Measurements from ENCODE around the gene GPSM1.
A peak's percentile ranks its signal among the peaks of the same experiment; 100 is the strongest.
"Not testable (repeated sequence)": the region's sequence is repeated elsewhere in the genome, so short reads cannot be mapped to it uniquely, and the experiment has no call there.

Gene GPSM1

DNA sequence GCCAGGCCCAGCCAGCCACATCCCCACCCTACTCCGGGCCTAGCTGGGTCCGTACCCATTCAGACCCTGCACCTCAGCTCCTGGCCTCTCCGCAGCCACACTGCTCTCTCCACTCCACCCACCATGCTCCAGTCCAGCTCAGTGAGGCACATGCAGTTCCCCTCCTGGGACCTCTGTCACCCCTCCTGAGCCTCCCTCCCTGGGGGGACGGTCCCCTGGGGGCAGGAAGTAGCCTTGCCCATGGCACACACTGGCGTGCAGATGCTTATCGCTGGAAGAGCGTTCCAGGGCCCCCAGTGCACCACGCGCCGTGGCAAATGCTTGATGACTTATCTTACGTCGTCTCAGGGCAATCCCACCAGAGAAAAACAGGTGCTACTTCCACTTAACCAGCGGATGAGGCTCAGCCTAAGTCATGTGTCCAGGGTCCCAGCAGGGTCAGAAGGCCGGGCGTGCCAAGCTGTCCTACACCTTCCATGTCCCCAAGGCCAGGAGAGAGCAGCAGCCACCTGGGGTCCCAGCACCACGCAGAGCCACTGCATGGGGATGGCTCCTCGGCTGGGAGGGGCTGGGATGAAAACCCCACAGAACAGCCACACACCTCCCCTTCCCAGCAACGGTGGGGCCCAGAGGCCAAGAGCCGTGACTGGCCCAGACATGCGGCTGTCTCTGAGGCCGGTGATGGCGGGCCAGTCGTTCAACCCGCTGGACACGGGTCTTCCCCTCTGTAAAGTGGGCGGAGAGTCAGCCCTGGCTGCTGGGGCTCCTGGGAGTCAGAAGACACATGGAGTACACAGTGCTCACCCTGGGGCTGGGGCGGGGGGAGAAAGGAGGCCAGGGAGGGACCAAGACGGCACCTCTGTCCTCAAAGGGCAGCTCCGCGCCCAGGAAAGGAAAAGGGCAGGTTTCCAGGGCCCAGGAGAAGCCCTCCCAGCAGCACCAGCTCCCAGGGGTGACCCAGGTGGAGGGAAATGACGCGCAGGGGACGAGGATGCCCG lies 20.8 kb upstream of the GPSM1 start:
- peak; percentile 16 for DNase-seq

DNA sequence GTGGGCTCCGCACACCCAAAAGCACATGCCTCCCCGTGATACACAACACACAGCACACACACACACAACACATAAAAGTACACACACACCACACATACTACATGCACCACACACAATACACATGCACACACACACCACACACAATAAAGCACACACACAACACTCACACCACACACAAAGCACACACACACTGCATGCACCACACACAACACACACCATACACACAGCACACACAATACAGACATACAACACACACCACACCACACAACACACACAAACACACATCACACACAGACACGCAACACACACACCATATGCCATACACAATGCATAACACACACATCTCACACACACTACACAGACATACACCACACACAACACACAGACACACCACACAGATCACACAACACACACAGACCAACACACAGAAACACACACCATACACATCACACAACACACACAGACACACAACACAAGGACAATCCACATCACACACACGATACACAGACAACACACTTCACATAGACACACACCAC lies 20.1 kb upstream of the GPSM1 start:
- no peak for DNase-seq

DNA sequence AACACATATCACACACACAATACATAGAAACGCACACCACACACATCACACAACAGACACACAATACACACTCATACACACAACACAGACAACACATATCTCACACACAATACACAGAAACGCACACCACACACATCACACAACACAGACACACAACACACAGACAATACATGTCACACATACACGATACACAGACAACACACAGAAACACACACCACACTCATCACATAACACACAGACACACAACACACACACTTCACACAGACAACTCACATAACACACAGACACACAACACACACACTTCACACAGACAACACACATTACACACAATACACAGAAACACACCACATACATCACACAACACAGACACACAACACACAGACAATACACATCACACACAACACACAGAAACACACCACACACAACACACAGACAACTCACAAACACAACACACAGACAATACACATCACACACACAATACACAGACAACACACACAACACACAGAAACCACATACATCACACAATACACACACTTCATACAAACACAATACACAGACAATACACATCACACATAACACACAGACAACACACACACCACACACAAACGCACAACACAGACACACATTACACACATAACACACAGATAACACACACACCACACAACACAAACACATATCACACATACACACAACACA lies 19.2 kb upstream of the GPSM1 start:
- DNase-seq = no peak

DNA sequence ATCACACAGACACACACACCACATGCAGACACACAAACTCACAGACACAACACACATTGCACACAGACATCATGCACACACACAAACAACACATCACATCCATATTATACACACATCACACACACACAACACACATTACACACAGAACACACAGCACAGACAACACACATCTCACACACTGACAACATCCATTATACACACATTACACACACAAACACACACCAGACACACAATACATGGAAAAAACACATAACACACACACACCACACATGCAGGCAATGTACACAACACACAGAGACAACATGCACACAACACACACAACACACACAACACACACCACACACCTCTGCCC lies 18.7 kb upstream of the GPSM1 start:
- DNase-seq = no peak

DNA sequence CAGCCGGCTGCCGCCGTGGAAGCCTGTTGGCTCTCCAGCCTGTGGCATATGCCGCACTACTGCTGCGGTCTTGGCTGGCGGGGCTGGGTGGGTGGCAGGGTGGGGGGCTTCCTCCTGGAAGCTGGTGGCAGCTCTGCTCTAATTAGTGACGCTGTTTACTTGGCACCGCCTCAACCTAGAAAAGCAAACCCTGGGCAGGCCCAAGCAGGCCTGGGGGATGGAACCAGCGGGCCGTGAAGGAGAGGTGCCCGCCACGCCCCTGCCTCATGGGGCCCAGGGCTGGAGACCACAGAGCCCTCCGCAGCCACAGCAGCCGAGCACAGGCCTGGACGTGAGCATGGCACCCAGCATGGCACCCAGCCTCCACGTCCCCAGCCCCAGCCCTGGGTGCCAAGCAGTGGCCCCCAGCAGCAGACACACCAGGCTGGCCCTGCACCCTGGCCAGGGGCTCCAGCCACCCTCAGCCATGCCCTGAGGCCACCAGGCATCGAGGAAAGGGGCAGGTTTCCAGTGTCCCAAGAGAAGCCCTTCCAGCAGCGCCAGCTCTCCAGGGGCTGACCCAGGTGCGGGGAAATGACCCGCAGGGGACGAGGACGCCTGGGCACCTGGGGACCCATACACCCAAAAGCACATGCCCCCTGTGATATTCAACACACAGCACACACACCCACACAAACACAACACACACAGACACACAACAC lies 18.1 kb upstream of the GPSM1 start:
- peak; percentile 85 for DNase-seq

DNA sequence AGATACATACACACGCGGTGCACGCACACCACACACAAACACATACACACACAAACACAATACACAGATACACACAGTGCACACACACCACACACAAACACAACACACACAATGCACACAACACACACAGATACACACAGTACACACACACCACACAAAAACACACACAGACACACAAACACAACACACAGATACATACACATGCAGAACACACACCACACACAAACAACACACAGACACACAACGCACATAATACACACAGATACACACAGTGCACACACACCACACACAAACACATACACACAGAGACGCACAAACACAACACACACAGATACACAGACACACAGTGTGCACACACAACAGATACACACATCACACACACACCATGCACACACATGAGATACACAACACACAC lies 17.5 kb upstream of the GPSM1 start:
- DNase-seq = no peak

DNA sequence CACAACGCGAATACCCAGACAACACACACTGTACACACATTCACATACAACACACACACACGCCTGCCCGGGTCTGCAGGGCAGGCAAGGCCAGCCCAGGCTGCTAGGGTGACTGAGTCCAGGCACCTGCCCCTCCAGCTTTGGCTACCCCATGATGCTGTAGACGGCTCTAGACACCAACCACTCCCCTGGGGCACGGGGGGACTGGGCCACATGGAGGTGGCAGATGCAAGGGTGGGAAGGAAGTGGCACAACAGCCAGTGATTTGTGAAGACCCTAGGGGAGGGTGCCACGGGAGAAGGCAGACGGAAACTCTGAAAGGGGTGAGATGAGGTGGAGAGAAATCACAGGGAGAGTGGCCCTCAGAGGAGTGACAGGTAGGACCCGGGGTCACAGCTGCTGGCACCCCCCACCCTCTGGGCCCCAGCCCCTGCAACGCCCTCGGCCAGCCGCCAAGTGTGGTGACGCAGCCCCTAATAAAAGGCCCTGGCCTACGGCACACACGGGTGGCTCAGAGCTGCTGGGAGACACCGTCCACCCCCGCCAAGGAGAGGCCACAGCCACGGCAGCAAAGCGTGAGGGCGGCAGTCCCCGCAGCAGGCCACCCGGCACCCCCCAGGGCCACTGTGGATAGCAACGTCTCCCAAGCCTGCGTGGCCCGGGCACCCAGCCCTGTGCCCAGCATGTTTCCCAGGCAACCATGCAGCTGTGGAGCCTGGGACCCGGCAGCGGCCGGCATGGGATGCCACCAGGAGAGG lies 16.9 kb upstream of the GPSM1 start:
- peak; percentile 33 for DNase-seq

DNA sequence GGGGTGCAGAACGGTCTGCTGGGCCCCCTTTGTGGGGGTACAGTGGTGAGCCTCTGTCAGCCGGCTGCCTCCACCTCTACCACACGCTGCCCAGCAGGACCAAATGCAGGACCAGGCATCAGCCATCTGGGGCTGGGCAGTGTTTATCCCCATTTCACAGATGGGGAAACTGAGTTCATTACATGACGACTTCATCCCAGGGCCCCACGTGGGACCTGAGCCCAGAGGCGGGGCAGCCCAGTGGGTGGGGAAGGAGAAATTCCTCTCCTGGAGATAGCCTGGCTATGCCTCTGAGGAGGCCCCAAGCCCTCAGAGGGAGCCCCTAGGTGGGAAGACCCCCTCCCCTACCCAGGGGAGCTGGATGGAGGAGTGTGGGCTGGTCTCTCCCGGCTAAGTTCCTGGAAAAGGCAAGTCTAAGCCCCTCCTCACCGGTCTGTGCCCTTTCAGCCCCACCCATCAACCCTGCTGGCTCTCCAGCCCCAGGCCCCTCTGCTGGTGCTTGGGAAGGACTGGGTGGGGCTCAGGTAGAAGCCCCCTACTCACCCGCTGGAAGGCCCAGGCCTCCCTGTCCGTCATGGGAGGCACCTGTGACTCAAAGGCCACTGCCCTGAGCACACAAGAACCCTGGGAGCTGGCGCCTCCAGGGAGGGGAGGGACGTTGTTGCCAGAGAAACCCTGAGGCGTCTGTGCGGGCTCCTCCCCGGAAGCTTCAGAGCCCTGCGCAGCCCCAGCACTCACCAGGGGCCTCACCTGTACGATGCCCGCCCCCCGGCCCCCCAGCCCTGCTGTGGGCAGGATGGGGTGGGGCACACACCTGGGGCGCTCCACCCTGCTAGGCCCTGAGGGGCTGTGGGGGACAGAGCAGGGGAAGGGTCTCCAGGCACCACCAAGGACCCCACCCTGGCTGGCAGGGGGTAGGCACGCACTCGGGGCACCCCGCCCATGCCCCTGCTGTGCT lies 16.0 kb upstream of the GPSM1 start:
- peak; percentile 77 for DNase-seq

DNA sequence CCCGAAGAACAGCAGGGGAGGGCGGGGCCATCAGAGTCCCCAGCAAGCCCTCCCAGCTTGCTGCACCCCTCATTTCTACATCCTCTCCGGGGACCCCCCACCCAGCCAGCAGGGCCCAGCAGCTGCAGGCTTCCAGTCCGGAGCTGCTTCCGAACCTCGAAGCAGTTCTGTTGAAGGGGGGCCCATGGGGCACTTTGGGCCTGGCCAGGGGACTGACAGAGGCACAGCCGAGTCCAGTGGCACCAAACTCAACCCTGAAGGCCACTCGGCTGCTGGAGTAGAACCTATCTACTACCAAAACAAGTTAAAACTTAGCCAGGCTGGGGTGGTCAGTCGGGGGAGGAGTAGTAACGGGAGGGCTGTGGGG lies 15.3 kb upstream of the GPSM1 start:
- peak; percentile 38 for DNase-seq

DNA sequence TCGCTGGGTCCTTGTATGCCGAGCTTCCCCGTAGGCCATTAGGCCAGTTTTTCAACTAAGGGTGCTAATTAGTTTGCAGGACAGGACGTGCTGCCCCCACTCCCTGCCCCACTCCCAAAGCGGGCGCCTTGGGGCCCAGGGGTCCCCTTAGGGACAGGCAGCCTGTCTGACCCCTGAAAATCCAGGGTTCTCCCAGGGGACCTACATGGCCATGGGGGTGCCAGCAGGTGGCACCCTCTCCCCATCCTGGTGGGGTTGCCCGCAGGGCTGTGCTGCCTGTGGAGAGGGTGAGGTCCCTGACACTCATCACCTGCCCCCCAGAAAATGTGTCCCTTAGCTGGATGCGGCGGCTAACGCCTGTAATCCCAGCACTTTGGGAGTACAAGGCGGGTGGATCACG lies 14.9 kb upstream of the GPSM1 start:
- peak; percentile 57 for DNase-seq

DNA sequence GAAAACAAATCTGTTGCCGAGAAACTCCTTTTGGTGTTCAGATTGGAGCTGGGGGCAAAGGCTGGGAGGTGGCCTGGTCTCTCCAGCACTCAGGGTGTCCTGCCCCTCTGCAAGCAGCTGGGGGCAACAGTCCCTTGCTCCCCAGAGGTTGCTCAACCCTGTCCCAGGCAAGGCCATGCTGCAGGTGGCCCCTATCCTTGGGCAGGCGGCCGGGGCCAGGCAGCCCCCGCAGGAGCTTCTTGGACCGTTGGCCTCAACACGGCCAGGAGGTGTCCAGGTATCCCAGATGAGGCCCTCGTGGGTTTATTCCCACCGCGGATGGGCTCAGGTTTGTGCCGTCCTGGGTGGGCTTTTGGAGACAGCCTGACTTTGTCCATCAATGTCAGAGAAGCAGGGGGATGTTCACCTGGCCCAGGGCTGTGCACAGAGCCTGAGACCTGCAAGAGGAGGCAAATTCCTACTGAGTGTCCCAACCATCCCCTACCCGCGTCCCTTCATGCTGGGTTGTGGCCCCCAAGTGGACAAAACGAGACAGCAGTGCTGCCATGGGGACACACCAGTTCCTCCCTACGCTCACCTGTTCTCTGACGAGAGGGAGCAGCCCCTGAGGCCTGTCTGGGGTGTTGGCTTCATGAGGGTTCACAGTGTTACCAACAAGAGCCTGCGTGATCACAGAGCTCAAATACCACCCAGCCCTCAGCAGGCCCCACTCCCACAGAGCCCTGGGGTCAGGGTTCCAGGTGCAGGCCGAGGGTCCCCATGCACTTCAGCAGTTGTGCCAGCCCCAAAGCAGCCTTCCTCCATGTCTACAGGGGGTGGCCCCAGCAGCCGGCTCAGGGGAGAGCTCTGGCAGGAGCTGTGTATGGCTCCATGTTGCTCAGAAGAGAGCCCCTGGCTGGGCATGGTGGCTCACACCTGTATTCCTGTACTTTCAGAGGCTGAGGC lies 14.0 kb upstream of the GPSM1 start:
- no peak for DNase-seq

DNA sequence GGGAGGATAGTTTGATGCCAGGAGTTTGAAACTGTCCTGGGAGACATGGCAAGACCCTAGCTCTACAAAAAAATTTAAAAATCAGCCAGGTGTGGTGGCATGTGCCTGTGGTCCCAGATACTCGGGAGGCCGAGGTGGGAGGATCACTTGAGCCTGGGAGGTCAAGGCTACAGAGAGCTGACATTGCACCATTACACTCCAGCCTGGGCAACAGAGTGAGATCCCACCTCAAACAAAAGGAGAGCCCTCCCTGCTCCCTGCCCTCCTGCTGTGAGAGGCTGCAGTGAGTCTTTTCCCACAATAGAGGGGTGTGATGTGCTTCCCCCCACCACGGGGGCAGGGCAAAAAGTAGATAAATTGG lies 13.3 kb upstream of the GPSM1 start:
- DNase-seq = no peak

DNA sequence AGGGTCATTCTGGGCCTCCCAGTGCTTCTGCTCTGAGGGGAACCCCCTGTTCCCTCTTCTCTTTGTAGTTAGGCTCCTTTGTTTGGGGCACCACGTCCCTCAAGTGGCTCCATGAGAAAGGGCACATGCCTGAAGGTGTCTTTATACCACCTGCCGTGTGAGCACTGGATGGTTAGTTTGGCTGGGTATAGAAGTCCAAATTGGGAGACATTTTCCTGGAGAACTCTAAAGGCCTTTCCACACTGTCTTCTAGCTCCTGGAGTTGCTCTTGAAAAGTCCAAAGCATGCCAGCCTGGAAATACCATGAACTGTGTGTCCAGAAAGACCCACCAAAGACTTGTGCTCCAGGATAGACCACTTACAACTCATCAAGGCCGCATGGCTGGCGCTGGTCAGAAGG lies 12.4 kb upstream of the GPSM1 start:
- no peak for DNase-seq

DNA sequence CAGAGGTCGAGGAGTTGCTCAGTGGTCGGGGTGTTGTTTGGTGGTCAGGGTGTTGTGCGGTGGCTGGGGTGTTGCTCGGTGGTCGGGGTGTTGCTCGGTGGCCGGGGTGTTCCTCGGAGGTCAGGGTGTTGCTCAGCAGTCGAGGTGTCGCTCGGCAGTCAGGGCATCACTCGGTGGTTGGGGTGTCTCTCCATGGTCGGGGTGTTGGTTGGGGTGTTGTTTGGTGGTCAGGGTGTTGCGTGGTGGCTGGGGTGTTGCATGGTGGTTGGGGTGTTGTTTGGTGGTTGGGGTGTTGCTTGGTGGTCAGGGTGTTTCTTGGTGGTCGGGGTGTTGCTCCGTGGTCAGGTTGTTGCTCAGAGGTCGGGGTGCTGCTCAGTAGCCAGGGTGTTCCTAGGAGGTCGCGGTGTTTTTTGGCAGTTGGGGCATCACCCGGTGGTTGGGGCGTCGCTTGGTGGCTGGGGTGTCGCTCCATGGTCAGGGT lies 11.0 kb upstream of the GPSM1 start:
- DNase-seq = no peak

DNA sequence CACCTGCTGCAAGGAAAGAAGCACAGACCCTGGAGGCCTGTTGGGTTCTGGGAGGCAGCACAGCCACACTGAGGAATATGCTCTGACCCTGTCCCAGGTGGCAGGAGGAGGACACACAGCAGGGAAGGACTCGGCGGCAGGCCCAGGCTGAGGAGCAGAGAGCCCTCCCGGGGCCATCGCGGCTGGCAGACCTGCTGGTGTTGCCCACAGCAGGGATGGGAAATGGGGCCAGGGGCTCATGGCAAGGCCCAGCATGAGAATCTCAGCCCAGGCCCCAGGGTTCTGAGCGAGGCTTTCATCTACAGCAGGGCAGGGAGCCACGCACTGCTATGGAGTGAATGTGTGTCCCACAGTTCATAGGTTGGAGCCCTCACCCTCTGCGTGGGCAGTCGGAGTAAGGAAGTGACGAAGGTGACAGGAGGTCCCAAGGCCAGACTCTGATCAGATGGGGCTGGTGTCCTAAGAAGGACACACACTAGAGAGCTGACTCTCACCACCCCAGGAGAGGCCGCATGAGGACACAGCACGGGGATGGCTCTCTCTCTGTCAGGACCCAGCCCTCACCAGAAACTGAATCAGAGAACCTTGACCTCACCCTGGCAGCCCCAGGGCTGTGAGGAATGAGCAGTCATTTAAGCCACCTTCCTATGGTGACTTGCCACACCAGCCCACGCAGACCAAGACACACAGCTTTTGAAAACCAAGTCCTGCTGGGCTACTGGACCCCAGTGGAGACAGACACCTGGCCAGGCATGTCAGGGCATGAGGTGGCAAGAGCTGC lies 10.3 kb upstream of the GPSM1 start:
- no peak for DNase-seq

DNA sequence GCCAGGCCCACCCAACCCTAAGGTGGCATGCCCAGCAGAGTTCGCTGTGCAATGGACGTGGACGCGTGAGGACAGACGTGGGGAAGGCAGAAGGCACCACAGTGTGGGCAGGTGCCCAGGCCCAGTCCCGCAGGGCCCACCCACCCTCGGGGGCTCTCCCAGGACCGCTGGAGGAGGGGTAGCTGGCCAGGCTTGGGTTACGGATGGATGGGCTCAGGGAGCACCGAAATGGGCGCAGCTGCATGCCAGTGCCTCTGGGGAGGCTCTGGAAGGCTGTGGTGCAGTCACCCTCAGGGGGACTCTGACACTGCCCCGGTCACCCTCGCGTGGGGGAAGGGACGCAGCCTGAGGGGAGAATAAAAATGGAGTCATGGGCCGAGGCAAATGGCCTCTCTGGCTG lies 9.6 kb upstream of the GPSM1 start:
- DNase-seq = no peak

DNA sequence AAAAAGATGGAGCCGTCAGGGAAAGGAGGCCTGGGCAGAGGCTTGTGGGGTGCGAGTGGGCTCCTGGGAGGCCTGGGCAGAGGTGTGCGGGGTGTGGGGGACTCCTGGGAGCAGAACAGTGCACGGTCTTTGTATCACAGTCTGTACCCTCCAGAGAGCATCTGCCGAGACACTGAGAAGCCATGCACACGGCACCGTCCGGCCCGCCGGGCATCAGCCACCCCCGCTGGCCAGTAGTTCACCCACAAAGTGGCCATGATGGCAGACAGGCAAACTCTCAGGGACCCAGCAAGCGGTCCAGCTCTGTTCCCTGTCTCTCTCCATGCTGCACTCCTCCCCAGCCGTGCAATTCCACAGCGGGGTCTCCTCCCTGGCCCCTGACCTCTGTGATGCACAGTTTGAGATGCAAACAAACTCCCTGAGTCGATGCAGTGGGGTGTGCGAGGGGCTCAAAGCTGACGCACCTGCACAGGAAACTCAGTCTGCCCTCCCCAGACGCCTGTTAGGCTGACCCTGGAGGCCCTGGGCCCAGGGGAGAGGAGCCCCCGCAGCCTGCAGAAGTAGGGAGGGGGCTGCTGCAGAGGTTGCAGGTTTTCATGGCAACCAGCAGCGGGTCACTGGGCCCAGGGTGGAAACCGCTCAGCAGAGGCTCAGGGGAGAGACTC lies 9.1 kb upstream of the GPSM1 start:
- no peak for DNase-seq

DNA sequence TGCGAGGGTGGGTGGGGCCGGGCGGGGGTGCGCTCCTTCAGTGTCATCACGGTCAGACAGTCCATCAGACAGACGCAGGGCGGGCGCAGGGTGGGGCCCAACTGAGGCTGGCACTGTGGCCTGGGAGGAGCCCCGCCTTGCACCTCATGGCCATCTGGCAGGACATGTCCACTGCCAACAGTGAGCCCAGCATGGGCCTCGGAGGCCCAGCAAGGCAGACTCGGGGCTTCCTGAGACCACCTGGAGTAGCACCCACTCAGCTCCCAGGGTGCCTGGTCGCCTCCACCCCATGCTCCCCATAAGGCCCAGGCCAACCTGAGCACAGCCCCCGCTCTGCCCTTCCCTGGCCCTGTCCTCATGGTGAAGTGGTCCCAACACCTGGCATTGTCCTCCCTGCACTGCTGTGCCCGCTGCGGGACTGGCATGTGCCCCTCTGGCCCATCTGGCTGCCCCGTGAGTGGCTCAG lies 8.5 kb upstream of the GPSM1 start:
- no peak for DNase-seq

DNA sequence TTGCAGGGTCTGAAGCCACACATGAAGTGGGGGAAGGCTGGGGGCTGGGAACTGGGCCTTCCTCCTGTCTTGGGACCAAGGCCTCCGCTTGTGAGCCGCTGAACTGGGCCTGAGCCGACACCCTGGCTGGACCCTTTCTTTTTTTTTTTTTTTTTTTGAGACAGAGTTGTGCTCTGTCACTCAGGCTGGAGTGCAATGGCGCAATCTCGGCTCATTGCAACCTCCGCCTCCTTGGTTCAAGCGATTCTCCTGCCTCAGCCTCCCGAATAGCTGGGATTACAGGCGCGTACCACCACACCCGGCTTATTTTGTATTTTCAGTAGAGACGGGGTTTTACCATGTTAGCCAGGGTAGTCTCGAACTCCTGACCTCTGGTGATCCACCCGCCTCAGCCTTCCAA lies 8.1 kb upstream of the GPSM1 start:
- DNase-seq = not testable (repeated sequence)
